DMS153 treated with DMSO at 0.1 percent for 48 hours (cell line): ENCODE data around the gene ATRN.
"Not testable (repeated sequence)": the region's sequence is repeated elsewhere in the genome, so short reads cannot be mapped to it uniquely, and the experiment has no call there.

Experiments
- DNase-seq: peaks from one replicate; lab custom pipeline; 2025; ENCODE audit not compliant: unreplicated experiment; lab: John Stamatoyannopoulos, UW

The ATRN gene

GRCh38 chr20:3514012-3514642 is 43.3 kb downstream of the ATRN start:
- DNase-seq: no peak

GRCh38 chr20:3515379-3516170 is 44.8 kb downstream of the ATRN start:
- no peak for DNase-seq

GRCh38 chr20:3521852-3522740 is 51.3 kb downstream of the ATRN start:
- DNase-seq: no peak

GRCh38 chr20:3524696-3525095 is 53.9 kb downstream of the ATRN start:
- DNase-seq: not testable (repeated sequence)

- no peak for DNase-seq
Observed at GRCh38 chr20:3532089-3532615, 61.3 kb downstream of the ATRN start.

GRCh38 chr20:3537733-3538132 is 66.9 kb downstream of the ATRN start:
- DNase-seq: not testable (repeated sequence)

- no peak for DNase-seq
Observed at GRCh38 chr20:3539311-3540107, 68.7 kb downstream of the ATRN start.

- no peak for DNase-seq
Observed at GRCh38 chr20:3541887-3542721, 71.3 kb downstream of the ATRN start.

- no peak for DNase-seq
Observed at GRCh38 chr20:3543901-3544507, 73.2 kb downstream of the ATRN start.

- DNase-seq: no peak
Observed at GRCh38 chr20:3545401-3545925, 74.6 kb downstream of the ATRN start.

GRCh38 chr20:3547906-3548305 is 77.1 kb downstream of the ATRN start:
- no peak for DNase-seq

- no peak for DNase-seq
Observed at GRCh38 chr20:3550837-3551236, 80.0 kb downstream of the ATRN start.

GRCh38 chr20:3551681-3552434 is 81.0 kb downstream of the ATRN start:
- no peak for DNase-seq

- DNase-seq: no peak
Observed at GRCh38 chr20:3553663-3554062, 82.8 kb downstream of the ATRN start.

- no peak for DNase-seq
Observed at GRCh38 chr20:3557237-3557785, 86.5 kb downstream of the ATRN start.

- DNase-seq: no peak
Observed at GRCh38 chr20:3559231-3559630, 88.4 kb downstream of the ATRN start.

- DNase-seq: no peak
Observed at GRCh38 chr20:3559637-3560036, 88.8 kb downstream of the ATRN start.

GRCh38 chr20:3560162-3560561 is 89.3 kb downstream of the ATRN start:
- no peak for DNase-seq
